ENCODE data around the gene CPNE4.
"Not testable (repeated sequence)": the region's sequence is repeated elsewhere in the genome, so short reads cannot be mapped to it uniquely, and the experiment has no call there.

Gene CPNE4

DNA sequence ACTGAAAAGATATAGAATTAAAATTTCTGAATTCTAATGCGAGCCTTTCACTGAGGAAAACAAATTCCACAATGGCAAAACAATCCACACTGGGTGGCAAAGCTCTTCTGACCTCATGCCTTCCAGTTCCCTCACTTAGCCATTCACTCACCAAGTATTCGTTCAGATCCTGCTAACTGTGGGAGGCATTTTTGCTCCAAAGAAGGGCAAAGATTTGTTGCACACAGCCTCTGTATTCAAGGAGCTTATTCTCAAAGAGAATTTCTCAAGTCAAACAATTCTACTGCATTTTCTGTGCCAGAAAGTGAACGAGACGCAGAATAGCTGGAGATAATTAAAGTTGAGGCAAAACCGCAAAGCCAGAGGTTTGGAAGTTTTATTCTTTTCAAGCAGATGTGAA lies 77.3 kb downstream of the CPNE4 start:
- DNase-seq: no peak

DNA sequence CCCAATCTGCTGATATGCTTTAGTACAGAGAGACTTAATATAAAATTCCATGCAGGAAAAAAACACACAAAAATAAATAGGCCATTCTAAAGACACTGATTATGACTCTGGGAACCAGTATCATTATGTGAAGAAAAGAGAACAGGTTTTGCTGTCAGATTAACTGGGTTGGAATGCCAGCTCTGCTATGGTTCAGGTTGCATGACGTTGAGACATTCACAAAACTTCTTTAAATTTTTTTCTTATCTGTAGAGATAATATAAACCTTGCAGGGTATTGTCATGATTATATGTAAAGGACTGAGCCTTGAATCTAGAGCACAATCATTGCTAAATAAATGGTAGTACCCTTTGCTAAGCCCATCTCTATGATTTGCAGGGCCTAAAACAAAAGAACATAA lies 86.0 kb downstream of the CPNE4 start:
- DNase-seq: no peak

DNA sequence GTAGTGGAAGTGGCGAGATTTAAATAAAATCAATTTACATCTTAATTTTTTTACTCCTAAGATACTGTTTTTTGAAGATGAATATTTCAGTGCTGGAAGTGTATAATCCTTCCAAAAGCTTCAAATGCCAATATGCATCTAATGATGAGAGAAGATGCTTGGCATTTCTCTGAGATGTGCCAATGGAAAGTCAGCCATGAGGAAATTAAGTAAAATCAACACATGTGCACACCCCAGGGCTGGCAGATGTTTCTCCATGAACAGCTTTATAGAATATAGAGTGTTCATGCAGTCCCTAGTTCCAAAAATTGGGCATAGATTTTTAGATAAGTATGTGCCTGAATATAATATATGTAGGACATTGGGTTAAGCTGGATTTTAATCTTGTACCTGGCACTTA lies 90.1 kb downstream of the CPNE4 start:
- no peak for DNase-seq

DNA sequence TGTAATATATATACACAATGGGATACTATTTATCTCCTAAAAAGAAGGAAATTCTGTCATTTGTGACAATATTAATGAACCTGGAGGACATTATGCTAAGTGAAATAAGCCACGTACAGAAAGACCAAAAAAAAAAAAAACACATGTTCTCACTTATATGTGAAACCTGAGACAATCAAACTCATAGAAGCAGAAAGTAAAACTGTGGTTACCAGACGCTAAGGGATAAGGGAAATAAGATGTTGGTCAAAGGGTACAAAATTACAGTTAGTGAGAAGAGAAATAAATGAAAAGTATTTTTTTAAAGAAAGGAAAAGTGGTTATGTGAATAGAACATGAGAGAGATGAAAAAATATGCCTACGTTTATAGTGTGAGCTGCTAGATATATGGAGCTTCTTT lies 101.1 kb downstream of the CPNE4 start:
- DNase-seq: no peak

DNA sequence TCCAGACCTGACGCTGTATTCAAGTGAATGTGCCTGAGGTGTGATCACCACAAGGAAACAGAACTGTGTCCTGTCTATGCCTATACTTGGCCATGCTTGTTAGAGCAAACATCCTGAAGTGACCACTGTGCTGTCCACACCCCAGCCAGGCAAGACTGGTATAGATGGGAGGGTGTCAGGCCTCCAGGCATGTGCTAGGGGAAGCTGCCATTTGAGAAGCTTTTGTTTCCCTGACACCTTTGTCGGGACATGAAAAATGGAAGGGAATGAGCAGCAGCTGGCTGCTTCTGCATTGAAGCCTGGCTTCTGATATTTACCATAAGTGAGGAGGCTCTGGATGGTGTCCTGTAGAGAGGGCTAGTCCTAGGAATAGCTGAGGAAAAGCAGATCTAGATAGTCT lies 106.2 kb downstream of the CPNE4 start:
- no peak for DNase-seq

DNA sequence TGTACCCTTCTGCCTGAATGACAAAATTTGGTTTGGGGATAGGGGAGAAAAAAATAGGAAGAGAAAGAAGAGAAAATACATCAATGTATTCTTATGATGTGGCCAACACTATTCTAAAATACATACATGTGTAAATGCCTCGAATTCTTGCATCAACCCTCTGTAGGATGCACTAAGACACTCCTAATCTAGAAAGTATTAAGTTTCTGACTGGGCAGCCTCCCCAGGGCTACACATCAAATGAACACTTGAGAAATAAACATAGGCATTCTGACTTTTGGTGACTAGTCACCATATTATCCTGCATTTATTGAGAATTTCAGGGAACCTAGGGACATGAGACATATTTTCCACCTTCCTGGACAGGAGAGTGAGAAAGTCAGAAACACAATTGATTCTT lies 109.2 kb downstream of the CPNE4 start:
- DNase-seq: no peak

DNA sequence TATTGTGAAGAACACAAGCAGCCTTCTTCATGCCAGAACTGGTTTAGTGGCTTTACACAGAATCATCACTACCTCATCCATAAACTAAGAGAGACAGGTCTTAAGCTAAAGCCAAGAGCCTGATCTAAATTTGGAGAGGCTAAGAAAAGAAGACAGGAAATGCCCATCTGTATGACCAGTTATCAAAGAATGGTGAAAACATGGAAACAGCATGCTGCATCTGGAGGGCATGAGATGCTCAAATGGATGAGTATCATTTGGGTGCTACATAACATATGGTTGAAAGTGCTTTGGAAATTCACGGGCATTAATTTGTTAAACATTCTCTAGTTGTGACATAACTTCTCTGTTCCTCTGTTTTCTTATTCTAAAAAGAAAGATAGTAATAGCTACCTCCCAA lies 112.5 kb downstream of the CPNE4 start:
- DNase-seq: no peak

DNA sequence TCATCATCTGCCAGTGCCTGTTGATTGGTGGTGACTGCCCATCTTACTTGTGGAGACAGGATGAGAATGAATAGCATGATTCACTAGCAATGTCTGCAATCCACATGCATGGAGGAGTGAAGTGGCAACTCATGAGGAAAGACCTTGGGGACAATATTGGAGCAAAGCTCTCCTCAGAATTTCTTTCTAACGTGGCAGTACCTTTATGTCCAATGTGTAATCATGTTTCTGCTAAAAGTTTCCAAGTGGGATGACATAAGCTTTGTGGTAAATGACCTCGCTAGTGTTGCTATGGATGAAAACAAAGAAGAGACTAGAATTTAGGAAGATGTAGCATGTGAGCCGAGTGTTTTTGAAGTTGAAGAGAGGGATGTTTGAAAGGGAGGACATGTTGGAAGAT lies 117.8 kb downstream of the CPNE4 start:
- no peak for DNase-seq

DNA sequence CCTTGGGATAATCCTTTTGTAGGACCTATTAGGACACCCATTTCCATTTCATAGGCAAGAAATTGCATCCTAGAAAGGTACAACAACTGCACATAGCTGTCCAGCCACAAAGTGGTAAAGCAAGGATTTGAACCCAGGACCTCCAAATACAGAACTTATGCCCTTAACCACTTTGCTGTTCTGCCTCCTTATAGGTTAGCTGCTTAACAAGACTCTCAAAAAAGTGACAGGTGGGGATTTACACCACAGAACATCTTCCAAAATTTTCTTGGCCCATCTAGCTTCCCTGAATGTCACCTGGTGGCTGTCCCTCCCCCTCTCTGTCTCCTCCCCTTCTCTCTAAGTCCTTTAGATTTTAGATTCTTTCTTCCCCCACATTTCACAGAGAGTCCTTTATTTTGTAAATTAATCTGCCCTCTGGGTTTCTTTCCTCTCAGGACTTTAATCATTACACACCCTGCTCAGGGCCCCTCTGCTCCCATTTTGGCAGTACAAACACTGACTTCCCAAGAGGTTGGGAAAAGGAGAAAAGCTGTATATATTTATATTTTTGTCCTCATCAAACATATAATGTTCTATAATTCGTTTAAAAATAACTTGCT lies 120.6 kb downstream of the CPNE4 start:
- no peak for DNase-seq

DNA sequence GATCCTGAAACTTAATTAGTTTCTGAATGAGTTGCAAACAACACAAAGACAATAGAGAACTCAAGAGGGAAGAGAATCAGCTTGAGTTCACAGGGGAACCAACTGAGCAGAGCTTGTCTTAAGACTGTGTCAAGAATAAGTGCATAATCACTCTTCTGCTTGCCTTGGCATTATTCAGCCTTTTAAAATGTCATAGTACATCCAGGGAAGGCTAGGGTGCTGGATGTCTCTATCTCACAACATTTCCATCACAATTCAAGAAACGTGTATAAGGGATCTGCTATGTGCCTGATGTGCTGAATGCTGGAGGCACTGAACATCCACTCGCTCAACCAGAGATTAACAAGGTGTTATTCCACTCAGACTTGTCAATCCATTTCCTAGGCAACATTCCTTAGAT lies 122.6 kb downstream of the CPNE4 start:
- DNase-seq: no peak

DNA sequence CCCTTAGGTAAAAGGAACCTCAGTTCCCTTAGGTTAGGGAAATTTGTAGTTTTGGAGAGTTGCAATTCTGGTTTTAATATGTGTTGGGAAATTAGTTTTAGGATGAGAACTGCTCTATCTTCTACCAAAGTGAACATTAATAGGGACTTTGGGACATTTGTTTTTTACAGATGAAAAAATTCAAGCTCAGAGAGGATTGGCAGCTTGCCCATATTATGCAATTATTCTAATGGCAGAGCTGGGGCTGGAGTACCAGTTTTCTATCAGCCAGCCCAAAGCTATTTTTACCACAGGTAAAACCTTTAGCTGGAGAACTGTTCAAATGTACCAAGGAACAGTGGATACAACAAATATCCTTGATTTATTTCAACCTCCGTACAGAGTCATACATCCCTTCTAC lies 127.0 kb downstream of the CPNE4 start:
- no peak for DNase-seq

DNA sequence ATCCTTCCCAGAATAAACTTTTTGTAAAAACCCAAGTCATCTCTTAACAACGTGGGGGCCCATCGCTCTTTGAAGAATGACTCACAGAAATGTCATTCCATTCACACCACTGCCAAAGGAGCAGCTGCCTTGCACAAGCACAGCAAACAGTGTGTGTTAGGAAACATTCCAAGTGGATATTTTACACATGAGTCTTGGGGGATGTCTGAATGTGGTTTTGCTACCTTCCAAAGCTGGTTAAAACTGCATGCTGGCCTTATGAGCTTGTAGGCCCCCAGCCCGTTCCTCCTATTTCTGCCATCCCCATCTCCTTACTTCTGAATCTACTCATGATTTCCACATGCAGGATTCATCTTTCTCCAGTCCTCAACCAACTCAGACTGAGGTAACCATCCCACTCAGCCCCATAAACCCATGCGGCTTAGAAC lies 130.8 kb downstream of the CPNE4 start:
- DNase-seq: no peak

DNA sequence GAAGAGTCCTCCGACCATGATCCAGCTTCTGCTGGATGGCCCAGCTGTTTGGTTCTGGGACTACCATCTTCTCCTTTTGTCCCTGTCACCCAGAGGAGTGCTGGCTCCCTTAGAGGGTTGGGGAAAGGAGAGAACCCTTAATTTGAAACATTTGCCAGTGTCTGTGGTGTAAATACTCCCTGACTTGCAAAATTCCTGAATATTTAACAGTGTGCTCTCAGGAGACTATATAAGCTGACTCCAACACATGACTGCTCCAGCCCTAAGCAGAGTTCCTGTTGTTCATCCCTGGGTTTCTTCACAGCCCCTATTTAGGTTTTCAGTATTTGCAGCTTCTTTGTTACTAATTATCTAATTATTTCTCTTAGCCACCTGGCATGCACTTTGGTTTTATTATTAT lies 133.1 kb downstream of the CPNE4 start:
- DNase-seq: no peak

DNA sequence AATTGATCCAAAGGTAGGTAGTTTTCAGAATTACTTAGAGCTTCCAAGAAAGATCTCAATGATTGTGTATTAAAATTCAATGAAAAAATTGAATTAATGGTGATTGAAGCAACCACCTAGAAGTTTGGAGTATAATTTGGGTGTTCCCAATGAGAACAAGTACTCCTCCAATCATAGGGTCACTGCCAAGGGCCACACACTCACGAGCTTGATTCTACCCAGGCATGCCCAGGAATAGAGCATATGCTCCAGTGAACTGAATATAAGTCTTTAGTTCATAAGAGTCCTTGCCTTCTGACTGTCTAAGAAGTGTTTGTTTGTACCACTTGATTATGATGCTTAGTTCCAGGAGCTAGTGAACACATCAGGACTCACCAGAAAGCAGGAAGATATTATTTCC lies 133.9 kb downstream of the CPNE4 start:
- DNase-seq: no peak

DNA sequence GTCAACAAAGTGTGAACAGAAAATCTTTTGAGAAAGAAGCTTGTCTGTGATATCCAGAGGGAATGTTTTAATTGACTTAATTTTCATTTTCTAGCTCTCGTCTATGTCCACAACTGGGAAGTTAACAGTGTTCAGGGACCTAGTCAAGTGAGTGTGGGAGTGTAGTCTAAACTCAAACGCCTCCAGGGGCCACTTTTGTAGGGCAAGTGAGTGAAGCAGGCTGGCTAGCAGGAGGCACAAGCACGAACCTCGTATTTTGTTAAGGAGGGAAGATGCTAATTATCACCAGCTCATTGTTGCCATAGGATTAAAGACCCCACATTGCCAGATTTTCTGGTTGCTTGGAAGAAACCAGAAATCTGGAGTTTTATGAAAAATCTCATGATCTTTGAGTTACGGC lies 135.8 kb downstream of the CPNE4 start:
- DNase-seq: no peak

DNA sequence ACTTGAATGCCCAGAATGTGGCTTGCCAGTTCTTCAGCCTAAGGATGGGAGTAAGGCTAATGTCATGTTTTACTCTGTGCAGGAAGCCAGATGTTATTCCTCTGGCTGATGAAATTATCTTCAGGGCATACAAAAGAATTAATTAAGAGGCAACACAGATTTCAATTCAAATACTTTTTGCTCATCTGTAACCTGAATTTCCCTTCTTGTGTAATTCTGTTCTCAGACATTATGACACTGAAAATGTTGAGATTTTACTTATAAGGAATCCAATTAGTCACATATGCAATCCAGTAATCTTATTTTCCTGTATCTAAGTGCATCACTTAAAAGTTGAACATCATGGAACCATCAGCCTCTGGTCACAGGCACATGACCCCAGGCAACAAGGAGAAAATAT lies 136.5 kb downstream of the CPNE4 start:
- no peak for DNase-seq

DNA sequence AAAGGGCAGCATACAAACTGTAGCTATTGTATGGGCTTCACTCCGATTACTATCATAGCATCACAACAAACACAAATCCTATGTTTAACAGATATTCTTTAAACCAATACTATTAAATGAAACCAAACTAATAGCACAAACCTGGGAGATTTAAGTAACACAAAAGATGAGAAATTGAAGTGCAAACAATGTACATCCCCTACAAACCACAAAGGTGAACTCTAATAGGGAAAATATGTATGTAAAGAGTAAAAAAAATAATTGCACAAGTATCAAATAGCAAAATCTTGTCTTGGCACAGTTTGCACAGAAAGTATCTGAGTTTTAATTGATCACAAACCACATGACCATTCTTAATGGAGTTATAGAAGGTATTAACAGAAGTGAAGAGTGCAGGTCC lies 138.5 kb downstream of the CPNE4 start:
- no peak for DNase-seq

DNA sequence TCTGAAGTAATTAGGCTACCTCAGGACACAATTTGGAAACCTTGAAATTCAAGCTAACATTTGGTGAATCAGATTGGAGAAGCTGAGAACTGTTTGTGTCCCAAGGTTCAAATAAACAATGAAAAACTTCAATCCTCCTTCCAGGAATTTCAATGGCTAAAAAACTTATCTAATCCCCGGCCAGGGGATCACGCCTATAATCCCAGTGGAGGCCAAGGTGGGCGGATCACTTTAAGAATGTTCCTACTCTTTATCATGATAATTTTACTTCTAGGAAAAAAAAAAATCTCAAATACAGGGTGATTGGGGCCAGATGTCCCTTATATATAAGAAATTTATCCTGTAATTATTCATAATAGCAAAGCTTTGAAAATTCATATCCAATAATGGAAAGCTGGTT lies 139.0 kb downstream of the CPNE4 start:
- no peak for DNase-seq

DNA sequence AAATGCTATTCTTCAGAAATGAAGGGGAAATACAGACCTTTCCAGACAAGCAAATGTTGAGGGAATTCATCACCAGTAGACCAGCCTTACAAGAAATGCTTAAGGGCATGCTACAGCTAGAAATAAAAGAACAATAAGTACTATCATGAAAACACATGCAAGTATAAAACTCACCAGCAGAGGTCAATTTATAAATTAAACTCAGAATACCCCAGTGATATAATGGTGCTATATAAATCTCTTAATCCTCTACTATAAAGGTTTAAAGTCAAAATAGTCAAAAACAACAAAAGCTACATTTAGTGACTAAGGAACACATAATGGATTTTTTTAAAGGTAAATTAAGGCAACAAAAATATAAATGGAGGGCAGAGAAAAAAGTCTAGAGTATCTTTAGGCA lies 142.5 kb downstream of the CPNE4 start:
- DNase-seq: no peak

DNA sequence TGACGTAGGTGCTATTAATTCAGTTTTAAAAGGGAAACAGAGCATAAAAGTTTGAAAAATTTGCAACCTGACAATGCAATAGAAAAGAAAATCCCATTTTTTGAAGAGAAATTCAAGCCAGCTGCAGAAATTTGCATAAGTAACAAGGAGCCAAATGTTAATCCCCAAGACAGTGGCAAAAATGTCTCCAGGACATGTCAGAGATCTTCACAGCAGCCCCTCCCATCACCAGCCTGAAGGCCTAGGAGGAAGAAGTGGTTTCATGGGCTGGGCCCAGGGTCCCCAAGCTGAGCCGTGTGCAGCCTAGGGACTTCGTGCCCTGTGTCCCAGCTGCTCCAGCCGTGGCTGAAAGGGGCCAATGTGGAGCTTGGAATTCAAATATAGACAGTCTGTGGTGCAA lies 148.9 kb downstream of the CPNE4 start:
- not testable (repeated sequence) for DNase-seq

DNA sequence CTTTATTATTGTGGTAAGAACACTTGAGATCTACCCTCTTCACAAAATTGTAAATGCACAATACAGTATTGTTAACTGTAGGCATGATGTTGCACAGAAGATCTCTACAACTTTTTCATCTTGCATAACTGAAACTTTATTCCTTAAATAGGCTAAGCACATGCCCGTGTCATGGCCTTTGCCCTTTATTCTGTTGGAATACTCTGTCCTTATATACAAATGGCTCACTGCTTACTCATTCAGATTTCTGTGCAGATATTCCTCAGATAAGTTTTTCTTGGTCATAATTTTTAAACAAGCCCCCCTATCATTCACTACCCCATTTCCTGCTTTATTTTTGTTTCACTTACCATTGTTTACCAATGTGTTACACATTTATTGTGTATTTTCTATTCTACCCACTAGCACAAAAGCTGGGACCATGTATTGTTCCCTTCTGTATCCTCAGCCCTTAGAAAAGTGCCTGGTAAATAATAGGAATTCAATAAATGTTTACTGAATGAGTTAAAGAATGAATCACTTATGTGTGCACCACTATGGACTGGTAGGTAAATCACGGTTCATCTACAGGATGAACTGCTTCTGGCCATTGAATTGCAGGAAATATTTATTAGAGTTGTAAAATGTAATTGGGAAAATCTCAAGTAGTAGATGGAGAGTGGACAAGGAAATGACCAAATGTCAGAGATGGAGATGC lies 151.0 kb downstream of the CPNE4 start:
- no peak for DNase-seq

DNA sequence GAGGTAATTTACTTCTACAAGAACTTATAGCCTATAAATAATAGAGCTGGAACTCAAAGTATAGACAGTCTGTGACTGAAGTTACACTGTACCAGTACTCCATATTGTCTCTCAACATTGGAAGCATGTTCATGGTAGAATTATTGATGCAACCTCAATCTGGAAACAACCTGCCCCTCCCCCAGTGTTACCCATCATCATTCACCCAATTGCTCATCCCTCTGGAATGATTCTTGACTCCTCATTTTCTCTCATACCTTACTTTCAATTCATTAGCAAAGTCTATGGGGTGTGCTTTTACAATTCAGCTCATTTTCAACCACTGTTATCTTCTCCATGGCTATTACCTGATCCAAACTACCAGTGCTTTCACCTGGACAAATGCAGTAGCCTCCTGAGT lies 151.7 kb downstream of the CPNE4 start:
- DNase-seq: no peak

DNA sequence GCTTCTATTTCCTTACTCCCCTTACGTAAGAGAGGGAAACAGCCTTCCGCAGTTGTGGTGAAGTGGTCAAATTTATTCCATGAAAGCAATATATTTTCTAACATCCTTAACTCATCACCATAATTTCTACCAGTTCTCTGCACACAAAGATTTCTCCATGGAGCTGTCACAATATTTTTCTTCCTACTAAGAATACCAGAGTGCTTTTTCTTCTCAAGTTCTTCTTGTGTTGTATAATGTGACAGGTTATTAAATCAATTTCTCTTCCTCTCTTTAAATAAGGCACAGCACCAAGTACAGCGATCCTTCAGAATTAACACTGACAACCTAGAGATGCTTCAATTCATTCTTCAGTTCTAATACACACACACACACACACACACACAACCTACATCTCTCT lies 153.0 kb downstream of the CPNE4 start:
- DNase-seq: no peak

DNA sequence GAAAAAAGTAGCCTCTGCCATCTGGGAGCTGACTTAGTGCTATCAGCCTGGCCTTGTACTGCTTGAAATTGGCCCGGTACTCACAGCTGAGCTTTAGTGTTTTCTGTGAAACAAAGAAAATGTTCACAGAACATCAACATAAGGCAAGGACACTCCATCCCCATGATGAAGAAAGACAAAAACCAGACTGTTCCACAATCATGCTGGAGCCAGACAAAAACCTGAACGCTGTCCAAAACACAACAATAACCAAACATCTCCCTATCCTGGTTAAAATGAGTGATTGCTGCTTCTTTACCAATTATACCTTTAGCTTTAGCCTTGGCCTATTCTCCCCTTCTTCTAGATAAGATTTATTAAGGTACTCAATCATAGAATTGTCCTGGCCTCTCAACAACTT lies 153.9 kb downstream of the CPNE4 start:
- DNase-seq: no peak

DNA sequence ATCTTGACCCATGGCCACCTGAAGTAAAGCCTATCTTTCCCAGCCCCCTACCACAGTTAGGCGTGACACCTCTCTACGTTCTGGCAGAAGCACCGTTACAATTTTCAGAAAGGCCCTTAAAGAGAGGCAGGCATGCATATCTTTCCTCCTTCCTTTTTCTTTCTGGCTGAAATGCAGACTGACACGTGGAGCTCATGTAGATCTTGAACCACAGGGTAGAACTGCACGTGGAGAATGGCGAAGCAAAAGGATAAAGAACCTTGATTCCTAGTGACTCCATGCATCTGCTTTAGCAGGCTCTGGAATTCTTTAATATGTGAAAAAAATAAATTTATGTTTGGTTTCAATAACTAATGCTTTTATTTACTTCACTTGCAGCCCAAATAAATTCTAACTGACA lies 166.6 kb downstream of the CPNE4 start:
- DNase-seq: no peak

Measured in CD4-positive, alpha-beta T cell treated with Interleukin-10 for 1 hour (primary cell).